HEK293 (cell line): ENCODE data around the gene TAF1D.

ENCODE experiments used
- CTCF ChIP-seq: fragments of 450-650 bp; formaldehyde crosslinking; IDR thresholded peaks from 2 replicates; pipeline ENCODE4 v1.5.1; 2016; ENCODE audit warnings: missing biosample characterization, missing genetic modification characterization
- PRDM2 ChIP-seq: fragments of 450-650 bp; formaldehyde crosslinking; IDR thresholded peaks from 2 replicates; pipeline ENCODE4 v1.5.1; 2016; ENCODE audit warnings: missing biosample characterization, missing genetic modification characterization, borderline replicate concordance
- TSHZ1 ChIP-seq: fragments of 450-650 bp; formaldehyde crosslinking; IDR thresholded peaks from 2 replicates; pipeline ENCODE4 v1.5.1; 2016; ENCODE audit warnings: missing biosample characterization, missing genetic modification characterization, borderline replicate concordance
- ZBTB7A ChIP-seq: fragments of 450-650 bp; formaldehyde crosslinking; IDR thresholded peaks from 2 replicates; pipeline ENCODE4 v1.5.1; 2016; ENCODE audit warnings: low read depth, missing biosample characterization, missing genetic modification characterization
- ZFP41 ChIP-seq: fragments of 450-650 bp; formaldehyde crosslinking; IDR thresholded peaks from 2 replicates; pipeline ENCODE4 v1.5.1; 2016; ENCODE audit warnings: missing biosample characterization, missing genetic modification characterization, borderline replicate concordance
- ZNF302 ChIP-seq: fragments of 450-650 bp; formaldehyde crosslinking; IDR thresholded peaks from 2 replicates; pipeline ENCODE4 v1.5.1; 2016; ENCODE audit warnings: missing biosample characterization, missing genetic modification characterization, low read depth
- ZNF426 ChIP-seq: fragments of 450-650 bp; formaldehyde crosslinking; IDR thresholded peaks from 2 replicates; pipeline ENCODE4 v1.5.1; 2017; ENCODE audit warnings: missing biosample characterization, missing genetic modification characterization, mild to moderate bottlenecking, inconsistent platforms, moderate library complexity

GRCh38 chr11:93697611-93698010 lies 43.7 kb downstream of the TAF1D start:
- no peak for TF ChIP-seq ZFP41 (tag by site-specific recombination)
- no peak for TF ChIP-seq ZBTB7A (tag by site-specific recombination)
- no peak for TF ChIP-seq CTCF (tag by site-specific recombination)
- no peak for TF ChIP-seq ZNF302
- no peak for TF ChIP-seq PRDM2
- TF ChIP-seq TSHZ1 (tag by site-specific recombination): no peak
- no peak for TF ChIP-seq ZNF426
